ENCODE data around the gene VPS45.
A peak's percentile ranks its signal among the peaks of the same experiment; 100 is the strongest.

The VPS45 gene

DNA sequence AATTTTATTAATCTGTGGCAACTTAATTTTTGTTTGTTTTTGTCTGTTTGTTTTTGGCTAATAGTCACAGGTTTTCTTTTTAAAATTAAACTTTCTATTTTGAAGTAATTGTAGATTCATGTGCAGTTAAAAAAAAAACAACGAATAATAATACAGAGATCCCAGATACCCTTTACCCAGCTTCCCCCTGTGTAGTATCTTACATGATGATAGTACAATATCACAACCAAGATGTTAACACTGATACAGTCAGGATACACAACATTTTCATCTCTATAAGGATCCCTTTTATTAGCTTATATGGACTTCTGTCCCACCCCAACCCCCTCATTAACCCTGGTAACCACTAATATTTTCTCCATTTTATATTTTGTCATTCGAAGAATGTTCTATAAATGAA lies 5.9 kb downstream of the VPS45 start:
- DNase-seq (ENCODE audit: low spot score): no peak

DNA sequence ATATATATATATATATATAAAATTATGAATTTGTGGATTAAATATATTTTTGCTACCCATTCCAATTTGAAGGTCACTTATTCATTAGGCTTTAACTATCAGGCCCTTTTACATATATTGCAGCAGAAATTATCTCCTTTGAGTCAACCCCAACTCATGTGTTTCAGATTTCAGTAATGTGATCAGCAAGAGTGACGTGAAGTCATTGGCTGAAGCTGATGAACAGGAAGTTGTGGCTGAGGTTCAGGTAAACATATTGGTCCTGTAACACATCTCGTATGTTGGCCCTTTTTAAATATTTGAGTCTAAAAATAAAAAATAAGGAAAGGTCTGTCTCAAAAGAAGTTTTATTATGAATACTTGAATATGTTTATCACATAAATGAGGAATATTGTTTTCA lies 8.5 kb downstream of the VPS45 start:
- no peak for DNase-seq (ENCODE audit: low spot score)

DNA sequence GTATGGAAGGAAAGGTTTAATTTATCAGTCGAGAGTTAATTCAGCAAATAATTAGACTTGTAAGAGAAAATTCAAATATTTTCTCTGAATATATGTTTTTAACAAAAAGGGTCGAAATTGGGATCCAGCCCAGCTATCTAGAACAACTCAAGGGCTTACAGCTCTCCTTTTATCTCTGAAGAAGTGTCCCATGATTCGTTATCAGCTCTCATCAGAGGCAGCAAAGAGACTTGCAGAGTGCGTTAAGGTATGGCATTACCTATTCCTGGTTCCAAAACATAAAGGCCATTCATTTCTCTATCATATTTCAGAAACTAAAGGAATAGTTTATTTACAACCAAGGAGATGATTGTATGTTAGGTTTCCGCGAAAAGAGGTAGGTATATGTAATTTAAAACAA lies 9.4 kb downstream of the VPS45 start:
- no peak for DNase-seq (ENCODE audit: low spot score)

DNA sequence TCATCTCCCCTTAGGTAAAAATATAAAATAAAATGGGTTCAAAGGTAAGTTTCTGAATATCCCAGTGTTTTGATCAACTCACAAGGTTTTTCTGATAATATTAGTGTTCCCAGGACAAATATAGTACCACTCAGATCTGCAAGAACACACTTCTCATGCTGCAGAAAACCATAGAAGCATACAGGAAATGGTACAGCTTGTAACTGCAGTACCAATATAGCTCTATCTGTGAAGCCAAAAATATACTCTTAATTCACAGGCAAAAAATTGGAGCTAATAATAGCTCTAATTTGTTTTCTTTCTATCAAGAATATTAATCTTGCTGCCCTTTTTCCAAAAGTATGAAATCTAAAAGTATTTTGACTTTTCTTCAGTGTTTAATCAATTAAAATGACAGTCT lies 13.2 kb downstream of the VPS45 start:
- no peak for DNase-seq (ENCODE audit: low spot score)

DNA sequence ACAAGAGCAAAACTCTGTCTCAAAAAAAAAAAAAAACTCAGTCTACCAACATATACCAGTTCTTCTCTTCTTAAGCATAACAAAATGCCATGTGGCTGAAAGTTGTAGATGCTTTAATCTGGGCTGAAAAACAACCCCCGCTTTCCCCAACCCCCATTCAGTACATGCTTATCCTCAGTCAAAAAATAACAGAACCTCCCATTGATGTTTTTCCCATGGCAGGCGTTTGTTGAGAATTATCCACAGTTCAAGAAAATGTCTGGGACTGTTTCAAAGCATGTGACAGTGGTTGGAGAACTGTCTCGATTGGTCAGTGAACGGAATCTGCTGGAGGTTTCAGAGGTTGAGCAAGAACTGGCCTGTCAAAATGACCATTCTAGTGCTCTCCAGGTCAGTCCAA lies 14.9 kb downstream of the VPS45 start:
- no peak for DNase-seq (ENCODE audit: low spot score)

DNA sequence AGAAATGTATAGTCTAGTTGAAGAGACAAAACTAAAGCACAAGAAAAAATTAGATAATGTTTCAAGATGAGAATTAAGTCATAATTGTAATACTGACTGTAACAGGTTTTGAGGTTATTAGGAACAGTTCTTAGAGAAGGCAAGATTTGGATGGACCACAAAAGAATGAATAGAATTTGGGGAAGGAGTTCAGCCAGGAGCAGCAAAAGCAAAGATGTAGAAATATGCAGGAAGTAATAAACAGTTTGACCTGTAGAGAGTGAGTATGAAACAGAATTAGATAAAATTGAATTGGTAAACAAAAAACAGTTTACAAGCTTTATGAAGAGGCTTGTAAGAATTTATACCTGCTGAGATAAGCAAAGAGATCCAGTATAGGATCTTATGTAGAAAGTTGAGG lies 16.3 kb downstream of the VPS45 start:
- DNase-seq (ENCODE audit: low spot score): peak; percentile 40

DNA sequence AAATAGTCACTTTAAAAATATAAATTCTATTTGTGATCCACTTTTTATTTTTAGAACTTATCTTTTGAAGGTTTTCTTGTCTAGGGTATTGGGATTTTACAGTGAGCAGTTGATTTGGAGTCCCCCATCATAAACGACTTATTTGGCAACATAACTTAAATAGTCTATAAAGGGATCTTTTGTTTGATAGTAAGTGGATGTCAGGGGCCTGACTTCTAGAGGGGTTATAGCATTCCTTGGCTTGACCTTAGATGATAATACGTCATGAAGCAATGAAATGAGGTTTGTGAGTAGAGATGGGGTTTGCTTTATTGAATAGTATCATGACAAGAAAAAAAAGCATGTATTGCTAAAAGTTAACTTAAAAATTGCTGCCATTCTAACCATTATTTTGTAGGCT lies 17.8 kb downstream of the VPS45 start:
- DNase-seq (ENCODE audit: low spot score): no peak

DNA sequence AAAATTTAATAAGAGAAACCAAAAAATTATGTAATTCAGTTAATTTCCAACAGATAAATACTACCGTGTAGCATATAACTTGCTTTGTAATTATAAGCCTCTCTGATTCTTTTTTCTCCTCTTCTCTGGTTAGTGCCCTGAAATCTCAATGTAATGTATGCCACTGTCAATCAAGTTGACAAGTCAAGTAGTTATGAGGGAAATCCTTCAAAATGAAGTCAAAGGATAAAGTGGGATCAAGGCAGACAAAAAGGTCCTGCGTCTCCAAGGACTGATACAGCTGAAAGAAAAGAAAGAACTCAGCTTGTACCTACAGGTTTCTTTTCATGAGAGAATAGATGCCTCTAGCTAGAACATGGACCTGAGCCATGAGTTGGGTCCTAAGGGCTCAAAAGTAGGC lies 19.8 kb downstream of the VPS45 start:
- DNase-seq (ENCODE audit: low spot score): no peak

DNA sequence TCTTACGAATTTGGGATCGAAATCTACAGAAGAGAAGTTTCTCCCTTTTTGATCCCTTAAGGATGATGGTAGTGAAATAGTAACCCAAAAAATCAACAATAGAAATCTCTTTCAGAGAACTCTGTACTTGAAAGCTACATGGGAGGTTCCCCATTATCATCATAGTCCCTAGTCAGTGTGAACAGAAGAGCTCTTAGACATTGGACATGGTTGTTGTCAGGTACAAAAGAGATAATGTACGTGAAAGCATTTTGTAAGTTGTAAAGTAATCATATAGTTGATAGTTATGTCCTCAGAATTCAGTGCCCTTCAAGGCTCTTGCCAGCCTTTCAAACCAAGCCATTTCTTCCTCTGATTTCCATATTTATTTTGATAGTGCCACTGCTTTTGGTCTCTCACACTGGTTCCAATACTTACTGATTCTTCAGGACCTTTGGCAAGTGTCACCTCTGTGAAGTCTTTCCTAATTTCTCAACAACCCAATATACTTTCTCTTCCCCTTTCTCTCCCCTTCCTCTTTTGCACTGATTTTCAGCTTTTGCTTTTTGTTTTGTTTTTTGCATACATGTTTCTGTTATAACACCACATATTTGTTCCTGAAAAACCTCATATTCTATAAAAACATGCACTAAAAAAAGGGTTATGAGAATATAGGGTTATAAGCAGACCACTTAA lies 22.4 kb downstream of the VPS45 start:
- no peak for DNase-seq (ENCODE audit: low spot score)

DNA sequence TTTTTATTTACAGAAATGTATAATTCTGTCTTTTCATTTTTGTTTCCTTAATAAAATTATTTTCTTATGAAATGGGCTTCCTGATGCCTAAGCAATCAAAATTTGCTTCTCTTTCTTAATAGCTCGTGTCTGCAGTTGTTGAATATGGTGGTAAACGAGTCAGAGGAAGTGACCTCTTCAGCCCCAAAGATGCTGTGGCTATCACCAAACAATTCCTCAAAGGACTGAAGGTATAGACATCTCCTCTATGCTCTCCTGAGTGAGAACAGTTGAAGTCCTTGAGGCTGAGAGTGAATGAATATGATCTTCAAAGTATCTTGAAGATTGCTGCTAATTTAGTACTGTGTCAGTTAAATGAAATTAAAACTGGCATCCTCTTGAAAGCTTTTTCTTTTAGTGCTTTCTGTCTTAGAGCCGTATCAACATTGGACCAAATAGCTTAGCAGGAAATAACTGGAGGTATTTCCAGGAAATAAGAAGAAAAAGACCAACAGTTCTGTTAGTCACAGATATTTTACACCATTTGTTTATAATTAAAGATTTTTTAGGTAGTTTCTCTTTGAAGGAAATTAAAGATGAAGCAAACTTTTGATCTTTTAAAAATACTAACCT lies 24.7 kb downstream of the VPS45 start:
- DNase-seq (ENCODE audit: low spot score): no peak

DNA sequence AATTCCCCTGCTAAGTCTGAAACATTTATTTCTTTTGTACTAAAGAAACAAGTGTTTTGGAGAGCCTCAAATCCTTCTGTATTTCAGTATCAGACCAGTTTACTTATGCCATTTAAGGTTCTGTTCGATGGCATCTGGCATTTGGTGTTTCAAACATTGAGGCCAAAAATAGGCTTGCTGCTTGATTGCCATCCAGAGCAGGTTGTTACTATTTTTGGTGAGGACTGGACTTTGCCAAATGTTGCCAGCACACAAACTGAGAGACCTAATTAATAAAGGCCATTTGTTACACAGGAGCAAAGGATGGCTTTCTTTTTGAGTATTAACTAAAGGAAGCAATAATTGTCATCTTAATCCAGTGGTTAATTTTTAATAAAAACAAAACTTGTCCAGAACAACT lies 26.2 kb downstream of the VPS45 start:
- DNase-seq (ENCODE audit: low spot score): no peak

DNA sequence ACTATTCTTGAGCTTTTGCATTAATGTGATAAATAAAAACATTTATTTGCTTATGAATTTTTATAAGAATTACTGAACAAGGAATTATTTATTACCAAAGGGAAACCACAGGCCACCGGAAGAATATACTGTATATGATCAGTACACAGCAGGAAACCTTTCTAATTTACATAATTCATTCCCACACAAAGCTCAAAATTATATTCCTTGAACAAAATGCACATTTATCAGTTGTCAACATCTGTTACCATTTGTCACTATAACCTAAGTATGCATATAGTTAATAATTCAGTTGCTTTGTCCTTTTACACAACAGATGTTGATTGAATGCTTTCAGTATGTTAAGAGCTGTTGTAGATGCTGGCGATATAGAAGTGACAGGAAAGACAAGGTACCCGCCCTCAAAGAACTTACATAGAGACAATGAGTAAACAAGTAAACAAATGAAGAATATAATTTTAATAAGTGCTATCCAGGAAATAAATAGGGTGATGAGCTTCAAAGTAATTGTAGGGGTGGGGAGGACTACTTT lies 27.2 kb downstream of the VPS45 start:
- DNase-seq (ENCODE audit: low spot score): no peak

DNA sequence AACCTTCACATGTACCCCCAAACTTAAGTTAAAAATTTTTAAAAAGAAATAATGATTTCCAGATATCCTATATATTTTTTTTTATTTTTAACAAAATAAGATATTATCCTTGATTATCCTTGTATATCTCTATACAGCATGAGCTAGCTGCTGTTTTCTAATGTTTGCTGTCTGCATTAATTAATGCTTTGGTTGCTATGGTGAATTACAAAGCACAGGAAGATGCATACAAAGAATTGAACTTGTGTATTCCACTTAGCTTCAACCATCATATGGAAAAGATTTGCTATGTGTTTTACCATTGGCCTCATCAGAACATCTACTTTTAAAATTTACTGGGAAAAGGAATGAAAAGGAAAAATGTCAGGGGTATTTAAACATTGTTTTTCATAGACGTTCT lies 35.4 kb downstream of the VPS45 start:
- DNase-seq (ENCODE audit: low spot score): no peak

DNA sequence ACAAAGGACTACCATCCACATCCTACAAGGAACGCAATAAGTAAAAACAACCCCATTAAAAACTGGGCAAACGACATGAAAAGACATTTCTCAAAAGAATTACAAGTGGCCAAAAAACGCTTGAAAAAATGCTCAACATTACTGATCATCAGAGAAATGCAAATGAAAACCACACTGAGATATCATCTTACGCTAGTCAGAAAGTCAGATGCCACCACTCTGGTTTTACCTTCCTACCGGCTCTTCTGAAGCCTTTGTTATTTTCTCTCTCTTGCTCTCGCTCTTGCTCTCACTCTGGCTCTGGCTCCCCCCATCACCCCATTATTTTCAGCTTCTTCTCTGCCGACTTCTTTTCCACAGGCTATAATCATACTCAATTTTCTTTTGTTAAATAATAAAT lies 38.8 kb downstream of the VPS45 start:
- DNase-seq (ENCODE audit: low spot score): no peak

DNA sequence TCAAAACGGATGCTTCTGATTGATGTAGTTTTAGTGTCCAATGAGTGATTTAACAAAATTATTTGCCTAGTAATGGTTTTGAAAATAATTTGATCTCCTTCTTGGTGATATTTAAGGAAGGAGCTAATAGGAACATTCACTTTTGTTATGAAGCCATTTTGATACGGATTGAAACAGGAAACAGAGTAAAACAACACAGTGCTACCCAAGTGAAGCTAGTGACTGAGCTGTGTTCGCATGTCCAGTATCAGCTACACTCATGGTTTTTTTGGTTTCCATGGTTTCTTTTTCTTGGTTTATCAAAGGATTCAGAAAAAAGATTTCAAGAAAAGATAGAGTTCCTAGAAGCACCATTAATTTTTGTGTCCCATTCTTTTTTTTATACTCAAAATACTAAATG lies 42.0 kb downstream of the VPS45 start:
- DNase-seq (ENCODE audit: low spot score): no peak

DNA sequence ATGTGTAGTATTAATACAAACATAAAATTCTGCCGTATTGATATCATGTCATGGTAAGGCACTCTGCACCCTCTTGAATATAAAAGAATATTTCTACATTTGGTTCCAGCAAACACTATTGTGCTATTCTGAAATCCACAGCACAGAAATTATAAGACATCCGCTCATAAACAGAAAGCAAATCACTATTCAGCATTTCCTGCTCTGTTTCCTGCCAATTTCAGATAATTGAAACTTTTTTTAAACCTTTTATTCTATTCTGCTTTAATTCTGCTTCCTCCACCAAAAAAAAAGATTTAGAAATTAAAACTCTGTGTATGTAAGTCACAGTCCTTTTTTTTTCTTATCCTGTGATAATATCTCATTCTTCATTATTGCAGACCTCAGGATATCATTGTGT lies 42.5 kb downstream of the VPS45 start:
- DNase-seq (ENCODE audit: low spot score): no peak

DNA sequence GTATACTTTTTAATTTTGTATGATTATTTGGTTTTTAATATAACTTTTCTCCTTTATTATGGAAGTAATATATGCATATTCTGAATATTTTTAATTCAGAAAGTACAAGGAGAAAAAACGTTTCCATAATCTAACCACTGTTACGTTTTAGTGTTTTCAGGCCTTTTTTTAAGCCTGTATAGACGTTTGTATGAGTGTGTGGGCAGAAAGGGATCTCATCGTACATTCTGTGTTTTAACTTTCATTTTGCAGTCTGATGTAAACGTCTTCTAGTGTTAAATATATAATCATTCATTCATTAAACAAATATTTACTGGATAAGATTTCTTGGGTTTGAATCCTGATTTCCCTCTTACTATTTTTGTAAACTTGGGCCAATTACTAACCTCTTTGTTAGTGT lies 44.1 kb downstream of the VPS45 start:
- no peak for DNase-seq (ENCODE audit: low spot score)

DNA sequence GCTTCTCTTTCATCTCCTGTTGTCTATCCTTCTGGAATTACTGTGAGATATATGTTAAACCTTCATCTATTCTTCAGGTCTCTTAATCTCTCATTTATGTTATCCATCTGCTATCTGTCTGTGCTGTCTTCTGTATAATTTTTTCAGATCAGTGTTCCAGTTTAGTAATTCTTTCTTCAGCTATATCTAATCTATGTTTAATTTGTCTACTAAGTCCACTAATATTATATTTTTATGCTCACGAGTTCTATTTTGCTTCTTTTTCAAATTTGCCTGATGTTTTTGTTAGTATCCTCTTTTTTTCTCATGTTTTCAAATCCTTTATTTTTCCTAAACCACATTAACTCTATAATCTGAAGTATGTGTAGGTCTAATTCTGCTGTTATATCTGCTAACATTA lies 47.5 kb downstream of the VPS45 start:
- DNase-seq (ENCODE audit: low spot score): no peak

DNA sequence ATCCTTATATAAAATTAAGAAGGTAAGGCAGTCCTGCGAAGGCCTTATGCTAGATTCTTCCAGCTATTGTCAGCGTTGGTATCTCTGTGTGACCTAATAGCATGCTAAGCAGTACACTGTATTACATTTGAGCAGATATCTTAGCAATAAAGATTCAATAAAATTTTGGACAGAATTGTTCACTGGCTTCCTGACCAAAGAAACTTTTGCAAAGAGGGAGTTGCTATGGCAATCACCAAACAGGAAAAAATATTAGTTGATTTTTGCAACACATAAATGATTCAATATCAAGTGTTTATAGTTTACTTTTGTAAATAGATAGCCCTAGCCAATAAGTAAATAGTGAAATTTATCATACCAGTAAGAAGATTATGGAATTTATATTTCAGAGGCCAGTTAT lies 51.1 kb downstream of the VPS45 start:
- no peak for DNase-seq (ENCODE audit: low spot score)

DNA sequence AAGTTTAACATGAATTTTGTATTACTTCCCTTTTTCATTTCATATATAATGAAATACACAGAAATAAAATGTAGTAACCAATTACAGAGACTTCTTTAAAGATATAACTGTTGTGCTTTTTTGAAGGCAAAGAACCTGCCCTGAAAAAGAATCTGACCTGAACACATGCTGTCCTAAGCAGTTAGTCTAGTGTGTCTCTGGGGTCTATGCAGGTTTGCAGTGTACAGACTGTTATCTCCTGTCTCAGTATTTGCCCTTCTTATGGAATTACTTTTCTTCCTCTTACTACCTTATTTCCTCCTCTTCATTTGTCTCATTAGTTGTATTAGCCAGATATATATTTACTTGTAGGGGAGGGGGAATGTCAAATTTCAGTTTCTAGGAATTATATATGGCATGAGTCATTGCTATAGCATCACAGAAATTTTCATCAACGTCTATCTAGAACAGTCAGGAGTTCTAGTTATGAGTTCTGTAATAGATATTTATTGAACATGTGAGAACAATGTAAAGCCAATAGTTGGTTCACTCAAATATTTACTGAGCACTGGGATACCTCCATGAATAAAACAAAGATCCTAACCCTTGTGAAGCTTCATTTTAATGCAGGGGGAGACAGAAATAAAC lies 53.8 kb downstream of the VPS45 start:
- no peak for DNase-seq (ENCODE audit: low spot score)

DNA sequence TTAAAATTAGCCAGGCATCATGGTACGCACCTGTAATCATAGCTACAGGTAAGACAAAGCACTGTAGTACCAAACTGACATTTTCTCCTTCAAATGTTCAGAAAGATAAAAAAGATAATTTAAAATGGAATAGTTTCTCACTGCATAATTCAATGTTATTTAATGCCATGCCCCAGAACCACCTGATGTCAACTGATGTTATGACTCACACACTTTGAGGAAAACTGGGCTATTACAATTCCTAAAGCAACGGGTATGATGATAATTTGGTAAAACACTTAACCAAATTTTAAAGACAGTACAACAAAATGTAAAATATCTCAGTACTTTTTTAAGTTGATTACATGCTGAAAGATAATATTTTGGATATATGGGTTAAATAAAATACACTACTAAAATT lies 59.2 kb downstream of the VPS45 start:
- DNase-seq (ENCODE audit: low spot score): no peak

DNA sequence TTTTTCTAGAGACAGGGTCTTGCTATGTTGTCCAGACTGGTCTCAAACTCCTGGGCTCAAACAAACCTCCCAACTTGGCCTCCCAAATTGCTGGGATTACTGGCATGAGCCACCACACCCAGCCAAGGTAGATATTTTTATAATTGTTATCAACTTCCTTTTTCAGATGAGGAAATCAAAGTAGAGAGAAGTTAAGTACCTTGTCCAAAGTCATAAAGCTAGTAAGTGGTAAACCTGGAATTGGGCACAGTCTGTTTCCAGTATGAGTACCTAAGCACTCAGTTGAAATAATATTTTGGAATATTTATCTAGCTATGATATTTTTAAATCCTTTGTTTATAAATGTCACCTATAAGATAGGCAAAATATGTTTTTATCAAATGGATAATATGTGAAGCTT lies 59.9 kb downstream of the VPS45 start:
- DNase-seq (ENCODE audit: low spot score): no peak

DNA sequence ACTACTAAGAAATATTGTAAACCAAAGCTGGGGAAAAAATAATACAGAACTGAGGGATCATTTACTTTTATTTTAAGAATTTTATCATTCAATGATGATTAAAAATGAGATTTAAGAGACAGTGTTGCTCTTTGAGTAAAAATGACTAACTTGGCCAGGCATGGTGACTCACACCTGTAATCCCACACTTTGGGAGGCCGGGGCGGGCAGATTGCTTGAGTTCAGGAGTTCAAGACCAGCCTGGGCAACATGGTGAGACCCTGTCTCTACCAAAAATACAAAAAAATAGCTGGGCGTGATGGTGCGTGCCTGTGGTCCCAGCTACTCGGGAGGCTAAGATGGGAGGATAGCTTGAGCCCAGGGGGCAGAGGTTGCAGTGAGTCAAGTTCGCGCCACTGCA lies 60.3 kb downstream of the VPS45 start:
- DNase-seq (ENCODE audit: low spot score): no peak

DNA sequence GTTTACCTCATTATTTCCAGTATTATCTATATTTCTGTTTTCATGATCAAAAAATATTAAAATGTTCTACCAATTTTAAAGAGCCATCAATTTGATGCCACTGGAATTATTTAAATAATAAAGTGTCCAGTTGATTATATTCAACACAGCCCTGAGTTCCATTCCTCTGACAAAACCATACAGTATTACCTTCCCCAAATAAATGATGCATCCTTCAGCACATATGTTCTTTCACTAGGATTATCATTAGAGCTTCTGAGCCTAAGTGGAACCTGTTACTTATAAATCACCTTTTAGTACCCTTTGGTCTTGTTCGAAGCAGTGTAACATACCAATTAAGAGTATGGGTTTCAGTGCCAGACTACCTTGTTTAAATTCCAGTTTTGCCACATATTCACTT lies 64.8 kb downstream of the VPS45 start:
- DNase-seq (ENCODE audit: low spot score): no peak
